ENCODE measurements around the gene NKAIN2.

The NKAIN2 gene

GRCh38 chr6:124869416-124869815, 1065.8 kb downstream of the NKAIN2 start:
- no peaks in the 10 kb centered on the region for H3K9me3 ChIP-seq
- no peak overlapping the region for H3K4me3 ChIP-seq (ENCODE audit: low read depth in 1 of 2, low read length in 1 of 2)
- TF ChIP-seq, protein P1, sequence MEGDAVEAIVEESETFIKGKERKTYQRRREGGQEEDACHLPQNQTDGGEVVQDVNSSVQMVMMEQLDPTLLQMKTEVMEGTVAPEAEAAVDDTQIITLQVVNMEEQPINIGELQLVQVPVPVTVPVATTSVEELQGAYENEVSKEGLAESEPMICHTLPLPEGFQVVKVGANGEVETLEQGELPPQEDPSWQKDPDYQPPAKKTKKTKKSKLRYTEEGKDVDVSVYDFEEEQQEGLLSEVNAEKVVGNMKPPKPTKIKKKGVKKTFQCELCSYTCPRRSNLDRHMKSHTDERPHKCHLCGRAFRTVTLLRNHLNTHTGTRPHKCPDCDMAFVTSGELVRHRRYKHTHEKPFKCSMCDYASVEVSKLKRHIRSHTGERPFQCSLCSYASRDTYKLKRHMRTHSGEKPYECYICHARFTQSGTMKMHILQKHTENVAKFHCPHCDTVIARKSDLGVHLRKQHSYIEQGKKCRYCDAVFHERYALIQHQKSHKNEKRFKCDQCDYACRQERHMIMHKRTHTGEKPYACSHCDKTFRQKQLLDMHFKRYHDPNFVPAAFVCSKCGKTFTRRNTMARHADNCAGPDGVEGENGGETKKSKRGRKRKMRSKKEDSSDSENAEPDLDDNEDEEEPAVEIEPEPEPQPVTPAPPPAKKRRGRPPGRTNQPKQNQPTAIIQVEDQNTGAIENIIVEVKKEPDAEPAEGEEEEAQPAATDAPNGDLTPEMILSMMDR (IDR thresholded peaks at IDR 0.05), result no peak
- peaks cover 4 to 6% of the 10 kb centered on the region in 2 experiments for H3K4me1 ChIP-seq (ENCODE audit: control insufficient read depth in 1 of 2, insufficient read depth in 1 of 2, low read depth in 1 of 2, low read length in 1 of 2)
- no peaks in the 10 kb centered on the region for H3K27me3 ChIP-seq
- H3K27ac ChIP-seq, result no peak overlapping the region
- no peaks in the 10 kb centered on the region for H3K36me3 ChIP-seq

DNA sequence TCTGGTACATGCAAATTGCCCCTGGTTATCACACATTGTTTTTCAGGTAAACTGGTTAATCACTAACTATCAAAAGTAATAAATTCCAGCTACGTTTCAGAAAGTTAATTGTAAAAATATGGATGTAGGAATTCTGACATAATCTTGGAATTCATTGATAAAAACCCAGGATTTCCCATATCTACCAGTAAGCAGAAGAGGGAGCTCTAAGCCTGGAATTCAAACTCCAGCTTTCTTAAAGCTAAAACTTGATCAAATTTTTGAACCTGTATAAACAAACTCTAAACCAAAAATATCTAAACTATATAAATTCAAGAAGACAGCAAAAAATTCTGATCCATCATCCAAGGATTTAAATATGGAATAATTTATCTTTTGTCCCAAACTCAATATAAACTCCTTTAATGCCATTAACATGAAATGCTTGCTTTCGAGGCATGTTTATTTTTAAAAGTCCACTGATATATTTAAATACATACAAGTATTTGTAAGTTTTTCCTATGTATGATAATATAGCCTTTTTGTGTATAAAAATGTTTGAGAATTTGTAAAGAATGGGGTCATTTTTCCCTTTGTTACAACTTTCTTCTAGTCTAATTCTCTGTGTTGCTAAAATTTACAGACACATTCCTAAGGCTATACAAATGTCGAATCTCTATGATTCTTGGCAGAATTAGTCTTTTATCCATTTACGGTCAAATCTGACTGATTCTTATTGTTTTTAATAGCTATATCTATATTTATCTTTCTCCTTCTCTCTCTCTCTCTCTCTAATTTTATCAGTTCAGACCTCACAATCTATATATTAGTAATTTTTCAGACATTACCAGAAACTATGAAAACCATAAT, 1067.2 kb downstream of the NKAIN2 start:
- Histone ChIP-seq H3K27me3 (no peaks in the 10 kb centered on the region), H3K4me3 (ENCODE audit: low read depth in 1 of 2, low read length in 1 of 2) (no peak overlapping the region), H3K4me1 (ENCODE audit: control insufficient read depth in 1 of 2, insufficient read depth in 1 of 2, low read depth in 1 of 2, low read length in 1 of 2) (peaks cover 4 to 9% of the 10 kb centered on the region in 2 experiments), H3K9me3 (no peaks in the 10 kb centered on the region), H3K27ac (no peak overlapping the region), H3K36me3 (no peaks in the 10 kb centered on the region)
- TF ChIP-seq, protein P1 (IDR thresholded peaks at IDR 0.05), result no peak

GRCh38 chr6:124872361-124873065, 1068.8 kb downstream of the NKAIN2 start:
- TF ChIP-seq, protein P1 (IDR thresholded peaks at IDR 0.05), result no peak
- peaks cover 4 to 9% of the 10 kb centered on the region in 2 experiments for H3K4me1 ChIP-seq (ENCODE audit: control insufficient read depth in 1 of 2, insufficient read depth in 1 of 2, low read depth in 1 of 2, low read length in 1 of 2)
- H3K9me3 ChIP-seq, result no peaks in the 10 kb centered on the region
- H3K4me3 ChIP-seq (ENCODE audit: low read depth in 1 of 2, low read length in 1 of 2), result no peak overlapping the region
- no peak overlapping the region for H3K27ac ChIP-seq
- no peaks in the 10 kb centered on the region for H3K27me3 ChIP-seq
- H3K36me3 ChIP-seq, result no peaks in the 10 kb centered on the region

DNA sequence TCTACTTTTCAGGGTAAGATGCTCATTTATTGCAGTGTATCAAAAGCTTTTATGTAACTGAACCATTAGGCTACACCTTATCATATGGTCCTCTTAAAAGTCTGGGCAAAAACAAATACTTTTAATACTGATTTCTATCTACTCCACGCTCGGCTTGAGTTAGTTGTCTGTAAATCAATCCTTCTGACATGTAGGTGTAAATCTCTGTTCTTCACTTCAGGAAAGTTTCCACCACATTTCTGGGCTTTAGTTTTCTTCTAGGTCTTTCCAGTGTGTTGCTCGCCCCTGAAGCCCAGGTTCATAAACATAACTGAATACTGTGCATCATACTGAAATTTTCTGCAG, 1069.4 kb downstream of the NKAIN2 start:
- Histone ChIP-seq H3K4me3 (ENCODE audit: low read depth in 1 of 2, low read length in 1 of 2) (no peak overlapping the region), H3K36me3 (no peaks in the 10 kb centered on the region), H3K27ac (no peak overlapping the region), H3K9me3 (no peaks in the 10 kb centered on the region), H3K27me3 (no peaks in the 10 kb centered on the region), H3K4me1 (ENCODE audit: control insufficient read depth in 1 of 2, insufficient read depth in 1 of 2, low read depth in 1 of 2, low read length in 1 of 2) (peaks cover 4 to 9% of the 10 kb centered on the region in 2 experiments)
- TF ChIP-seq, protein P1 (IDR thresholded peaks at IDR 0.05), result no peak
